GM12878 (cell line): ENCODE results near the gene SHC4. TPM values are rescaled to one million over a fixed set of nuclear protein-coding genes. Genes with fewer than 3 reads are reported as not detected.

ENCODE experiments used
- ATAC-seq: fragments of 200-7000 bp; cut with Tn5 transposase; 3 replicates; pipeline ENCODE4 v1.9.1; 2020; ENCODE audit warnings: mild to moderate bottlenecking, moderate library complexity
- BruUV-seq: library from RNA; stranded (reverse); fragments of 400-500 nt; replicated peaks from 2 replicates; lab custom pipeline; 2021; lab: Mats Ljungman, UMichigan
- CTCF ChIA-PET: fragments of 300-600 bp; sonication (Branson Sonifier 250); formaldehyde crosslinking; extraction: SDS; loops from one replicate; lab custom pipeline; 2021; ENCODE audit warnings: inconsistent platforms; lab: Yijun Ruan, JAX
- POLR2A ChIA-PET: fragments of 350-600 bp; formaldehyde crosslinking; extraction: SDS; loops from one replicate; lab custom pipeline; 2021; ENCODE audit warnings: inconsistent platforms; lab: Charles Lee
- RAD21 ChIA-PET: fragments of 300-600 bp; sonication (Branson Sonifier 250); formaldehyde crosslinking; loops from one replicate; lab custom pipeline; 2023; ENCODE audit warnings: antibody characterized with exemption; ENCODE audit not compliant: unreplicated experiment; lab: Charles Lee
- SMC1A ChIA-PET: fragments of 300-600 bp; sonication (Branson Sonifier 250); formaldehyde crosslinking; loops from one replicate; lab custom pipeline; 2023; ENCODE audit not compliant: unreplicated experiment, uncharacterized antibody; lab: Charles Lee
- DNase-seq: peaks from one replicate; pipeline ENCODE4 v3.0.0-alpha.2; 2011; ENCODE audit warnings: low read depth, low spot score
- FAIRE-seq: peaks from 3 replicates; lab custom pipeline; 2011; peaks lifted over from hg19 to GRCh38; lab: Jason Lieb, UNC
- H2AFZ ChIP-seq: 2 replicates; pipeline ENCODE4 v1.6.0; 2011; ENCODE audit warnings: low read depth, low read length, control low read depth; ENCODE audit not compliant: control insufficient read depth
- H3K27ac ChIP-seq: 2 replicates; pipeline ENCODE4 v1.5.1; 2011; ENCODE audit warnings: control low read depth; ENCODE audit not compliant: control insufficient read depth, insufficient read depth
- H3K27me3 ChIP-seq, 2 experiments: replicated peaks in 1 of 2; 2 replicates each; pipeline versions ENCODE4 v1.6.0 to v1.6.1; 2011; ENCODE audit warnings: low read length in 1 of 2; ENCODE audit not compliant: control insufficient read depth in 2 of 2, insufficient read depth in 2 of 2
- H3K36me3 ChIP-seq, 2 experiments: 2 replicates each; pipeline ENCODE4 v1.5.1; 2011; ENCODE audit warnings: low read length in 1 of 2; ENCODE audit not compliant: control insufficient read depth in 2 of 2, insufficient read depth in 2 of 2
- H3K4me1 ChIP-seq: 2 replicates; pipeline ENCODE4 v1.6.1; 2011; ENCODE audit warnings: mild to moderate bottlenecking, low read length, moderate library complexity, mixed read lengths; ENCODE audit not compliant: control insufficient read depth, insufficient read depth
- H3K4me2 ChIP-seq: 2 replicates; pipeline ENCODE4 v1.6.0; 2011; ENCODE audit warnings: control low read depth; ENCODE audit not compliant: control insufficient read depth, insufficient read depth
- H3K4me3 ChIP-seq: fragments of 200-600 bp; sonication (generic); 2 replicates; pipeline ENCODE4 v1.5.1; 2016
- H3K79me2 ChIP-seq: 2 replicates; pipeline ENCODE4 v1.6.0; 2011; ENCODE audit warnings: low read length; ENCODE audit not compliant: control insufficient read depth, insufficient read depth
- H3K9ac ChIP-seq: 2 replicates; pipeline ENCODE4 v1.8.0; 2011; ENCODE audit warnings: low read length, control low read depth, mixed read lengths; ENCODE audit not compliant: control insufficient read depth, insufficient read depth
- H3K9me3 ChIP-seq: replicated peaks from 3 replicates; pipeline ENCODE4 v1.5.1; 2011; ENCODE audit warnings: mild to moderate bottlenecking, low read length; ENCODE audit not compliant: control insufficient read depth, insufficient read depth
- H4K20me1 ChIP-seq: 2 replicates; pipeline ENCODE4 v1.6.0; 2011; ENCODE audit not compliant: control insufficient read depth, insufficient read depth
- BMI1 ChIP-seq: fragments of 450-650 bp; IDR thresholded peaks from 2 replicates; pipeline ENCODE4 v1.6.1; 2016; ENCODE audit warnings: mild to moderate bottlenecking, moderate library complexity, borderline replicate concordance
- RAD21 ChIP-seq: IDR thresholded peaks from 2 replicates; pipeline ENCODE4 v1.6.1; 2011; ENCODE audit warnings: mild to moderate bottlenecking, low read depth, low read length, moderate library complexity; ENCODE audit not compliant: insufficient read depth
- WGBS: methylation state at CpG from one replicate; pipeline ENCODE4 v1.1.6; 2016; ENCODE audit warnings: low lambda C conversion rate; ENCODE audit not compliant: insufficient replicate concordance, insufficient coverage; ENCODE audit errors: missing lambda C conversion rate; 5-methylcytosine and 5-hydroxymethylcytosine counted together
- in situ Hi-C: fragments of 300-500 bp; cut with MboI; formaldehyde crosslinking; loops from 9 replicates; pipeline ENCODE4 v1.14.3; 2018; ENCODE audit warnings: mixed read lengths
- intact Hi-C: fragments of 100-400 bp; cut with micrococcal nuclease; formaldehyde crosslinking; loops from one replicate; pipeline ENCODE4 v1.14.2; 2022; ENCODE audit not compliant: unreplicated experiment
- polyA plus RNA-seq, 11 experiments: library from polyadenylated mRNA; depleted of rRNA in 4 of 11; unstranded in 6 of 11; stranded (reverse) in 5 of 11; fragments of >200 nt; fragmentation: Nextera tagmentation in 4 of 11; fragmentation: Illumina TruSeq in 1 of 11; extraction: Ambion mirVana in 4 of 11; extraction: Trizol in 1 of 11; gene quantifications; 1 replicate in 1 of 11; 2 replicates in 10 of 11; pipeline versions ENCODE4 v1.2.1 to v1.2.3, GENCODE V29; 2011 to 2016; ENCODE audit warnings: inconsistent platforms in 2 of 11, missing spikeins in 2 of 11, low read depth in 1 of 11
- total RNA-seq, 4 experiments: library from RNA; depleted of rRNA in 3 of 4; stranded (reverse); fragments of >200 nt in 3 of 4; fragmentation: Illumina TruSeq in 1 of 4; extraction: Trizol in 1 of 4; gene quantifications; 2 replicates each; pipeline versions ENCODE4 v1.2.1 to v1.2.3, GENCODE V29; 2013 to 2021
- TF ChIP-seq, protein P1 (sequence below): fragments of 450-650 bp; IDR thresholded peaks from 2 replicates; pipeline ENCODE4 v1.6.1; 2016; ENCODE audit warnings: mild to moderate bottlenecking, moderate library complexity, borderline replicate concordance

Gene SHC4
- total and polyA plus RNA-seq, 10 of the 15 experiments (the other 5 are each of a cell fraction or from before 2014, with no cell fraction given) = 0.04 to 0.87 (median 0.14) TPM

DNA sequence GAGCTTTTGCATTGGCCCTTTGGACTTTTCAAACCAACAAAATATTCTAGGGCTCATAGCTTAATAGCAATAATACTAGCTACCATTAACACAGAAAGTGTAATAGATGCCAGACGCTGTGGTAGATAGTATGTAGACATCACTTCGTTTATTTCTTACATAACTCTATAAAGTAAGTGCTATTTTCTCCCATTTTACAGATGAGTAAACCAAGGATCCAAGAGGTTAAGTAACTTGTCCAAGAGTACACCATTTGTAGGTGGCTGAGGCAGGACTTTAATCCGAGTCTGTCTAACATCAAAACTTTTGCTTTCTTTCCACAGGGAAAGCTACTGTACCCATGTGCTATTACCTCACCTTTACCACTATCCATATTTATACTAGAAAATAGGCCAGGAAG, 73.8 kb downstream of the SHC4 start (continued):
- no peak for TF ChIP-seq RAD21

DNA sequence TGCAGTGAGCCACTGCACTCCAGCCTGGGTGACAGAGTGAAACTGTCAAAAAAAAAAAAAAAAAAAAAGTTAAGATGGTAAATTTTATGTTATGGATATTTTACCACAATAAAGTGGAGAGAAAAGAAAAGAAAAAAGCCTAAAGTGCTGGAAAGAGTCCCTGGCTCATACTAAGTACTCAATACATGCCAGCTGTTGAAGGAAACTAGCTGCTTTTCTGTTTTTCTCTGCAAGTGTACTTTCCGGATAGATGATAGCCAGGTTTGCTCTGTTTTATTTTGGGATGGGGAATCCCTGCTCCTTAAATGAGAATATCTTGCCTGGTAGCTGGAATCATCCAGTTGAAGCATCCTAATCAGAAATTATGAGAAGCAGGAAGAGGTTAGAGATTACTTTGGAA, 74.9 kb downstream of the SHC4 start:
- SMC1A ChIA-PET = interaction anchor here (1.0 to 3.3 kb wide), 9 partner anchors 8 to 259 kb away, joined by 3 to 11 read pairs (median 4); partner anchors contain the start of genes EID1 and SHC4
- RAD21 ChIA-PET = interaction anchor here (1.1 to 3.9 kb wide), 4 partner anchors 11 to 87 kb away, joined by 3 to 16 read pairs (median 4); partner anchors contain the start of genes EID1 and SHC4
- intact Hi-C loops = no loop called here
- in situ Hi-C loops = no loop called here
- no peak overlapping the region for H3K9ac ChIP-seq
- FAIRE-seq = no peak
- H3K27ac ChIP-seq = no peak overlapping the region
- no peak for DNase-seq
- no peaks in the 10 kb centered on the region for H3K36me3 ChIP-seq
- H3K9me3 ChIP-seq = no peaks in the 10 kb centered on the region
- H2AFZ ChIP-seq = no peak overlapping the region
- no peaks in the 10 kb centered on the region for H3K27me3 ChIP-seq
- BruUV-seq = no TSS peak
- POLR2A ChIA-PET = no interaction called here
- 52% methylated on average over 1 of the region's 1 CpG for WGBS
- H4K20me1 ChIP-seq = no peaks in the 10 kb centered on the region
- no peak for ATAC-seq
- no peak overlapping the region for H3K4me2 ChIP-seq
- TF ChIP-seq, protein P1, sequence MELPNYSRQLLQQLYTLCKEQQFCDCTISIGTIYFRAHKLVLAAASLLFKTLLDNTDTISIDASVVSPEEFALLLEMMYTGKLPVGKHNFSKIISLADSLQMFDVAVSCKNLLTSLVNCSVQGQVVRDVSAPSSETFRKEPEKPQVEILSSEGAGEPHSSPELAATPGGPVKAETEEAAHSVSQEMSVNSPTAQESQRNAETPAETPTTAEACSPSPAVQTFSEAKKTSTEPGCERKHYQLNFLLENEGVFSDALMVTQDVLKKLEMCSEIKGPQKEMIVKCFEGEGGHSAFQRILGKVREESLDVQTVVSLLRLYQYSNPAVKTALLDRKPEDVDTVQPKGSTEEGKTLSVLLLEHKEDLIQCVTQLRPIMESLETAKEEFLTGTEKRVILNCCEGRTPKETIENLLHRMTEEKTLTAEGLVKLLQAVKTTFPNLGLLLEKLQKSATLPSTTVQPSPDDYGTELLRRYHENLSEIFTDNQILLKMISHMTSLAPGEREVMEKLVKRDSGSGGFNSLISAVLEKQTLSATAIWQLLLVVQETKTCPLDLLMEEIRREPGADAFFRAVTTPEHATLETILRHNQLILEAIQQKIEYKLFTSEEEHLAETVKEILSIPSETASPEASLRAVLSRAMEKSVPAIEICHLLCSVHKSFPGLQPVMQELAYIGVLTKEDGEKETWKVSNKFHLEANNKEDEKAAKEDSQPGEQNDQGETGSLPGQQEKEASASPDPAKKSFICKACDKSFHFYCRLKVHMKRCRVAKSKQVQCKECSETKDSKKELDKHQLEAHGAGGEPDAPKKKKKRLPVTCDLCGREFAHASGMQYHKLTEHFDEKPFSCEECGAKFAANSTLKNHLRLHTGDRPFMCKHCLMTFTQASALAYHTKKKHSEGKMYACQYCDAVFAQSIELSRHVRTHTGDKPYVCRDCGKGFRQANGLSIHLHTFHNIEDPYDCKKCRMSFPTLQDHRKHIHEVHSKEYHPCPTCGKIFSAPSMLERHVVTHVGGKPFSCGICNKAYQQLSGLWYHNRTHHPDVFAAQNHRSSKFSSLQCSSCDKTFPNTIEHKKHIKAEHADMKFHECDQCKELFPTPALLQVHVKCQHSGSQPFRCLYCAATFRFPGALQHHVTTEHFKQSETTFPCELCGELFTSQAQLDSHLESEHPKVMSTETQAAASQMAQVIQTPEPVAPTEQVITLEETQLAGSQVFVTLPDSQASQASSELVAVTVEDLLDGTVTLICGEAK = no peak
- no peak for TF ChIP-seq BMI1
- no peaks in the 10 kb centered on the region for H3K79me2 ChIP-seq
- CTCF ChIA-PET = interaction anchor here (1.4 to 4.5 kb wide), 5 partner anchors 11 to 87 kb away, joined by 3 to 21 read pairs (median 5); partner anchors contain the start of genes EID1 and SHC4
- no peak overlapping the region for H3K4me3 ChIP-seq
- no peaks in the 10 kb centered on the region for H3K4me1 ChIP-seq
